AG10803 (cell line): ENCODE measurements around the gene CX3CL1.

ENCODE experiments used
- DNase-seq: peaks from one replicate; pipeline ENCODE4 v3.0.0; 2010; ENCODE audit warnings: low read depth
- H3K4me3 ChIP-seq: 2 replicates; pipeline ENCODE4 v1.5.1; 2011; ENCODE audit warnings: mild to moderate bottlenecking, low read length, control low read depth
- CTCF ChIP-seq: conservative IDR thresholded peaks from 2 replicates; pipeline ENCODE4 v1.5.1; 2011; ENCODE audit warnings: mild to moderate bottlenecking, low read length, control low read depth, inconsistent platforms

CX3CL1 gene

GRCh38 chr16:57432505-57432904 is 60.2 kb downstream of the CX3CL1 start:
- no peak overlapping the region for H3K4me3 ChIP-seq
- no peak for DNase-seq
- no peak for TF ChIP-seq CTCF

GRCh38 chr16:57432989-57433388 is 60.7 kb downstream of the CX3CL1 start:
- H3K4me3 ChIP-seq: no peak overlapping the region
- no peak for DNase-seq
- no peak for TF ChIP-seq CTCF

GRCh38 chr16:57434003-57434402 is 61.7 kb downstream of the CX3CL1 start:
- TF ChIP-seq CTCF: no peak
- DNase-seq: no peak
- H3K4me3 ChIP-seq: no peak overlapping the region
